Breast epithelium (tissue), 3 donors: ENCODE data around the gene CIDEB.

Experiments
- POLR2A ChIP-seq: fragments of 450-650 bp; IDR thresholded peaks from one replicate; pipeline ENCODE4 v1.6.1; 2016; ENCODE audit warnings: antibody characterized with exemption, mild to moderate bottlenecking, moderate library complexity
- POLR2AphosphoS5 ChIP-seq, 3 donors: sonication (generic); formaldehyde crosslinking; IDR thresholded peaks; one replicate each; pipeline ENCODE4 v1.6.1; 2017; ENCODE audit warnings: antibody characterized with exemption in 3 of 3
- TF ChIP-seq, protein P1 (sequence below), 3 donors: fragments of 450-650 bp; IDR thresholded peaks; one replicate each; pipeline ENCODE4 v1.5.1; 2016 to 2017; ENCODE audit warnings: antibody characterized with exemption in 3 of 3, mild to moderate bottlenecking in 3 of 3, moderate library complexity in 3 of 3

GRCh38 chr14:24334431-24335291 is 26.9 kb upstream of the CIDEB start, which contains the start of gene ADCY4:
- TF ChIP-seq POLR2A (no peak), POLR2AphosphoS5 (IDR thresholded peaks at IDR 0.05) (no peak)
- TF ChIP-seq, protein P1, sequence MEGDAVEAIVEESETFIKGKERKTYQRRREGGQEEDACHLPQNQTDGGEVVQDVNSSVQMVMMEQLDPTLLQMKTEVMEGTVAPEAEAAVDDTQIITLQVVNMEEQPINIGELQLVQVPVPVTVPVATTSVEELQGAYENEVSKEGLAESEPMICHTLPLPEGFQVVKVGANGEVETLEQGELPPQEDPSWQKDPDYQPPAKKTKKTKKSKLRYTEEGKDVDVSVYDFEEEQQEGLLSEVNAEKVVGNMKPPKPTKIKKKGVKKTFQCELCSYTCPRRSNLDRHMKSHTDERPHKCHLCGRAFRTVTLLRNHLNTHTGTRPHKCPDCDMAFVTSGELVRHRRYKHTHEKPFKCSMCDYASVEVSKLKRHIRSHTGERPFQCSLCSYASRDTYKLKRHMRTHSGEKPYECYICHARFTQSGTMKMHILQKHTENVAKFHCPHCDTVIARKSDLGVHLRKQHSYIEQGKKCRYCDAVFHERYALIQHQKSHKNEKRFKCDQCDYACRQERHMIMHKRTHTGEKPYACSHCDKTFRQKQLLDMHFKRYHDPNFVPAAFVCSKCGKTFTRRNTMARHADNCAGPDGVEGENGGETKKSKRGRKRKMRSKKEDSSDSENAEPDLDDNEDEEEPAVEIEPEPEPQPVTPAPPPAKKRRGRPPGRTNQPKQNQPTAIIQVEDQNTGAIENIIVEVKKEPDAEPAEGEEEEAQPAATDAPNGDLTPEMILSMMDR (IDR thresholded peaks at IDR 0.05), result no peak
